ENCODE measurements around the gene MED14. TPM values are rescaled to one million over a fixed set of nuclear protein-coding genes. Genes with fewer than 3 reads are reported as not detected.

MED14 gene
- total and polyA plus RNA-seq, 2 of the 4 experiments (the other 2 are of a cell fraction): 17.6 to 25.9 TPM

DNA sequence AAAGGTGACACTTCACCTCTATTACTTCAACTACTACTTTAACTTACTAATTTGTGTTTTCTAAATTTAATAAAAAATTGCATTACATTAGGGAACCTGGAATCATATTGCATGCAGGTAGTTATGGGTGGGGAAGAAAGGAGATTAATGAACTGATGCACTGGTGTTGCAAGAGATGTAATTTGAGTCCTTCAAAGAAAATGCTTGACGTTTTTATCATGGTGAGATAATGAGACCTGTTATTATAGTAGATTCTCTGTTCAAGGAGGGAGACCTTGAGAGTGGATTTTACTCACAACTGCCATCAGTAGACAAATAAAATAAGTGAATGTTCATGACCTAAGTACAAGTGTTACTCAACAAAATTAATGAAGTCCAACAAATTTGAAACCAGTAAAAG is 26.4 kb upstream of the MED14 start:
- WGBS, 2 experiments (ENCODE audit: extremely low coverage in 2 of 2, insufficient read length in 1 of 2): no CpG with 5 or more reads among the region's 1 CpG
- Histone ChIP-seq H4K91ac (ENCODE audit: insufficient read depth, low read depth, low read length) (no peak overlapping the region), H3K56ac (ENCODE audit: extremely low read depth, insufficient read depth, low read length) (no peak overlapping the region), H3K9me3 (ENCODE audit: control insufficient read depth, insufficient read depth, low read length) (no peaks in the 10 kb centered on the region), H2BK15ac (ENCODE audit: low read depth, low read length) (no peak overlapping the region), H2AK9ac (replicated peaks; ENCODE audit: low read depth, low read length, poor library complexity) (no peak overlapping the region), H3K14ac (replicated peaks; ENCODE audit: low read depth, low read length) (no peak overlapping the region), H3K27ac (ENCODE audit: insufficient read depth, low read length) (no peak overlapping the region), H2BK120ac (ENCODE audit: low read depth, low read length) (no peak overlapping the region), H3K79me1 (ENCODE audit: low read depth in 1 of 2, low read length in 2 of 2) (no peaks in the 10 kb centered on the region), H3K18ac (ENCODE audit: low read depth, low read length) (no peak overlapping the region), H4K8ac (ENCODE audit: low read depth in 2 of 2, low read length in 2 of 2) (no peak overlapping the region), H3K27me3 (ENCODE audit: control insufficient read depth, insufficient read depth, low read length) (peaks cover 5% of the 10 kb centered on the region), H3K9me1 (ENCODE audit: insufficient read depth, low read length) (no peaks in the 10 kb centered on the region), H3K4me3 (ENCODE audit: insufficient read depth, low read depth, low read length) (no peak overlapping the region), H3K23ac (ENCODE audit: low read depth, low read length) (no peak overlapping the region), H3K9ac (ENCODE audit: low read depth, low read length) (no peak overlapping the region), H2AFZ (replicated peaks; ENCODE audit: low read length, poor library complexity) (no peak overlapping the region), H3K36me3 (ENCODE audit: control insufficient read depth, insufficient read depth, low read length) (no peaks in the 10 kb centered on the region), H3K4me2 (ENCODE audit: low read depth, low read length) (no peak overlapping the region), H2BK5ac (ENCODE audit: low read depth, low read length, poor library complexity, severe bottlenecking) (no peak overlapping the region), H2AK5ac (ENCODE audit: low read depth, low read length) (no peak overlapping the region), H3K4ac (ENCODE audit: low read depth, low read length) (no peak overlapping the region), H4K5ac (ENCODE audit: low read depth, low read length) (no peak overlapping the region), H2BK20ac (ENCODE audit: low read depth, low read length) (no peak overlapping the region), H4K20me1 (ENCODE audit: insufficient read depth, low read length) (no peaks in the 10 kb centered on the region), H3K4me1 (ENCODE audit: control insufficient read depth, insufficient read depth, low read length) (peaks cover 2% of the 10 kb centered on the region; the same call in 1 of the 2 replicates)
- ChIA-PET POLR2A (ENCODE audit: unreplicated experiment) (no interaction called here), CTCF (no interaction called here)
- BruUV-seq (replicated peaks): no TSS peak
- DNase-seq (no peak), ATAC-seq (ENCODE audit: low read depth) (no peak)
- in situ Hi-C loops (cut with MboI; ENCODE audit: low sequenced_read_pairs) (no loop called here), dilution Hi-C loops (cut with HindIII; ENCODE audit: low sequenced_read_pairs, unreplicated experiment) (no loop called here), intact Hi-C loops (cut with micrococcal nuclease) (no loop called here)
- TF ChIP-seq RCOR1 (IDR thresholded peaks at IDR 0.05; ENCODE audit: insufficient replicate concordance, low read length) (no peak), NFE2L2 (IDR thresholded peaks at IDR 0.05; ENCODE audit: low read depth, low read length) (no peak), CEBPB (IDR thresholded peaks at IDR 0.05; ENCODE audit: low read depth, low read length) (no peak)

Data from IMR-90 (cell line).